ENCODE measurements around the gene PSEN2. TPM values are rescaled to one million over a fixed set of nuclear protein-coding genes. Genes with fewer than 3 reads are reported as not detected.

PSEN2 gene
- total and polyA plus RNA-seq, 9 of the 15 experiments (the other 6 are each of a cell fraction or from before 2014, with no cell fraction given), result 2.3 to 21.5 (median 13.7) TPM

DNA sequence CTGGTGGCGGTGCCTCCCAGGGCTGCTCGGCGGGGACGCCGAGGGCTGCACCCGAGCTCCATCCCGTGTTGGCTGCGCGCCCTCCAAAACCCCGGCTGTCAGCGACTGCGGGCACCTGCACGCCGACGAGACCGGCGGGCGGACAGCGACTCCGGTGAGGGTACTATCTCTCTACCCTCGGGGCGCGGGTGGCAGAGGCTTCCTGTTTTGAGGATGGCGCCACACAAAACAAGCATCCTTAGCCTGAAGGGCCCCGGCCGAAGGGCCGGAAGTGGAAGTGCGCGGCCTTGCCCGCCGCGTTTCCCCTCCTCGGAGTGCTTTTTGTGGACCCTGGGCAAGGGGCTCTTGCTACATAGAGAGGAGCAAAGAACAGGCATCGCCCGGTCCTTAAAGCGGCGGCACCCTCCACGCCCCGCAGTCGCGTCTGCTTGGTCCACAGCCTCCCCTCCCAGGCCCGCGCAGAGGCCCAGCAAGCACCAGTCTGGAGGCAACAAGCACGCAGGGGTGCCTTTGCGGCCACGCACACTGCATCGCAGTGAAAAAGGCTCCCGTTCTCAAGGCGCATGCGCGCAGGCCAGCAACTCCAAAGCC, 69.1 kb downstream of the PSEN2 start (continued):
- TF ChIP-seq ZKSCAN8 (CRISPR knock-in tag; IDR thresholded peaks at IDR 0.05), result no peak
- TF ChIP-seq ZNF282 (CRISPR knock-in tag; IDR thresholded peaks at IDR 0.05), result no peak; the same call in 1 of the 2 replicates
- no peak for TF ChIP-seq BHLHE40 (IDR thresholded peaks at IDR 0.05; ENCODE audit: low read length)
- TF ChIP-seq HDAC8 (tag; IDR thresholded peaks at IDR 0.05), result peak; percentile 65; the same call in 1 of the 2 replicates
- TF ChIP-seq, protein P1, sequence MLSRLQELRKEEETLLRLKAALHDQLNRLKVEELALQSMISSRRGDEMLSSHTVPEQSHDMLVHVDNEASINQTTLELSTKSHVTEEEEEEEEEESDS (CRISPR knock-in tag; IDR thresholded peaks at IDR 0.05), result no peak
- TF ChIP-seq EZH2 (IDR thresholded peaks at IDR 0.05; ENCODE audit: borderline replicate concordance, low read depth, low read length), result no peak
- TF ChIP-seq, protein P2, sequence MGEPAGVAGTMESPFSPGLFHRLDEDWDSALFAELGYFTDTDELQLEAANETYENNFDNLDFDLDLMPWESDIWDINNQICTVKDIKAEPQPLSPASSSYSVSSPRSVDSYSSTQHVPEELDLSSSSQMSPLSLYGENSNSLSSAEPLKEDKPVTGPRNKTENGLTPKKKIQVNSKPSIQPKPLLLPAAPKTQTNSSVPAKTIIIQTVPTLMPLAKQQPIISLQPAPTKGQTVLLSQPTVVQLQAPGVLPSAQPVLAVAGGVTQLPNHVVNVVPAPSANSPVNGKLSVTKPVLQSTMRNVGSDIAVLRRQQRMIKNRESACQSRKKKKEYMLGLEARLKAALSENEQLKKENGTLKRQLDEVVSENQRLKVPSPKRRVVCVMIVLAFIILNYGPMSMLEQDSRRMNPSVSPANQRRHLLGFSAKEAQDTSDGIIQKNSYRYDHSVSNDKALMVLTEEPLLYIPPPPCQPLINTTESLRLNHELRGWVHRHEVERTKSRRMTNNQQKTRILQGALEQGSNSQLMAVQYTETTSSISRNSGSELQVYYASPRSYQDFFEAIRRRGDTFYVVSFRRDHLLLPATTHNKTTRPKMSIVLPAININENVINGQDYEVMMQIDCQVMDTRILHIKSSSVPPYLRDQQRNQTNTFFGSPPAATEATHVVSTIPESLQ (CRISPR knock-in tag; IDR thresholded peaks at IDR 0.05), result peak; percentile 61; the same call in 1 of the 2 replicates
- TF ChIP-seq, protein P3, sequence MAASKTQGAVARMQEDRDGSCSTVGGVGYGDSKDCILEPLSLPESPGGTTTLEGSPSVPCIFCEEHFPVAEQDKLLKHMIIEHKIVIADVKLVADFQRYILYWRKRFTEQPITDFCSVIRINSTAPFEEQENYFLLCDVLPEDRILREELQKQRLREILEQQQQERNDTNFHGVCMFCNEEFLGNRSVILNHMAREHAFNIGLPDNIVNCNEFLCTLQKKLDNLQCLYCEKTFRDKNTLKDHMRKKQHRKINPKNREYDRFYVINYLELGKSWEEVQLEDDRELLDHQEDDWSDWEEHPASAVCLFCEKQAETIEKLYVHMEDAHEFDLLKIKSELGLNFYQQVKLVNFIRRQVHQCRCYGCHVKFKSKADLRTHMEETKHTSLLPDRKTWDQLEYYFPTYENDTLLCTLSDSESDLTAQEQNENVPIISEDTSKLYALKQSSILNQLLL (CRISPR knock-in tag; IDR thresholded peaks at IDR 0.05; ENCODE audit: borderline replicate concordance), result no peak
- TF ChIP-seq RUNX1 (IDR thresholded peaks at IDR 0.05; ENCODE audit: low read depth), result no peak
- TF ChIP-seq HNRNPLL (IDR thresholded peaks at IDR 0.05; ENCODE audit: low read depth, low read length, poor library complexity, severe bottlenecking), result no peak
- peak; percentile 93 for TF ChIP-seq NR4A1 (CRISPR knock-in tag; IDR thresholded peaks at IDR 0.05)
- peak; percentile 70 for TF ChIP-seq NR4A1 (tag; IDR thresholded peaks at IDR 0.05)
- peak; percentile 60 for TF ChIP-seq E2F3 (CRISPR knock-in tag; IDR thresholded peaks at IDR 0.05)
- no peak for TF ChIP-seq NCOR1 (IDR thresholded peaks at IDR 0.05)
- TF ChIP-seq, protein P4, sequence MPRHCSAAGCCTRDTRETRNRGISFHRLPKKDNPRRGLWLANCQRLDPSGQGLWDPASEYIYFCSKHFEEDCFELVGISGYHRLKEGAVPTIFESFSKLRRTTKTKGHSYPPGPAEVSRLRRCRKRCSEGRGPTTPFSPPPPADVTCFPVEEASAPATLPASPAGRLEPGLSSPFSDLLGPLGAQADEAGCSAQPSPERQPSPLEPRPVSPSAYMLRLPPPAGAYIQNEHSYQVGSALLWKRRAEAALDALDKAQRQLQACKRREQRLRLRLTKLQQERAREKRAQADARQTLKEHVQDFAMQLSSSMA (CRISPR knock-in tag; IDR thresholded peaks at IDR 0.05), result peak; percentile 85; the same call in 1 of the 2 replicates
- TF ChIP-seq TFAM (CRISPR knock-in tag; conservative IDR thresholded peaks at IDR 0.05), result no peak
- TF ChIP-seq ZNF263 (CRISPR knock-in tag; IDR thresholded peaks at IDR 0.05; ENCODE audit: borderline replicate concordance), result peak; percentile 25; the same call in 1 of the 2 replicates
- TF ChIP-seq HMGN3 (IDR thresholded peaks at IDR 0.05; ENCODE audit: borderline replicate concordance, extremely low read depth, insufficient read length, low read depth, low read length), result peak; percentile 65
- TF ChIP-seq ZNF174 (CRISPR knock-in tag; IDR thresholded peaks at IDR 0.05), result peak; percentile 27; the same call in 1 of the 2 replicates
- no peak for TF ChIP-seq GTF2A2 (tag; IDR thresholded peaks at IDR 0.05)
- TF ChIP-seq CBX2 (IDR thresholded peaks at IDR 0.05; ENCODE audit: insufficient read depth, low read length, poor library complexity, severe bottlenecking), result no peak
- TF ChIP-seq, protein P5, sequence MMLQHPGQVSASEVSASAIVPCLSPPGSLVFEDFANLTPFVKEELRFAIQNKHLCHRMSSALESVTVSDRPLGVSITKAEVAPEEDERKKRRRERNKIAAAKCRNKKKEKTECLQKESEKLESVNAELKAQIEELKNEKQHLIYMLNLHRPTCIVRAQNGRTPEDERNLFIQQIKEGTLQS (IDR thresholded peaks at IDR 0.05), result no peak
- TF ChIP-seq, protein P5 (CRISPR knock-in tag; conservative IDR thresholded peaks at IDR 0.05), result peak; percentile 48; the same call in 1 of the 2 replicates
- no peak for TF ChIP-seq ZNF444 (CRISPR knock-in tag; IDR thresholded peaks at IDR 0.05)
